Stimulated activated CD4-positive, alpha-beta T cell treated with anti-CD3 and anti-CD28 coated beads, Interleukin-1b, Interleukin-23, amount 100 ng/mL, for 1 hour (primary cell): ENCODE measurements around the gene CDHR4.
"Not testable (repeated sequence)": the region's sequence is repeated elsewhere in the genome, so short reads cannot be mapped to it uniquely, and the experiment has no call there.

Source experiments
- DNase-seq, 2 donors: peaks; one replicate each; pipeline ENCODE4 v3.0.0-alpha.2; 2020; ENCODE audit warnings: low read depth in 2 of 2

The CDHR4 gene

GRCh38 chr3:49781415-49782199 lies 18.1 kb downstream of the CDHR4 start:
- DNase-seq = no peak

GRCh38 chr3:49780975-49781365 lies 18.7 kb downstream of the CDHR4 start:
- not testable (repeated sequence) for DNase-seq

GRCh38 chr3:49780080-49780974 lies 19.3 kb downstream of the CDHR4 start:
- DNase-seq = no peak

- DNase-seq = no peak
Observed at GRCh38 chr3:49779358-49780079, 20.2 kb downstream of the CDHR4 start.

GRCh38 chr3:49776101-49776500 lies 23.6 kb downstream of the CDHR4 start:
- not testable (repeated sequence) for DNase-seq

- DNase-seq = no peak
Observed at GRCh38 chr3:49775538-49775937, 24.1 kb downstream of the CDHR4 start.

GRCh38 chr3:49772703-49773102 lies 27.0 kb downstream of the CDHR4 start:
- no peak for DNase-seq

- no peak for DNase-seq
Observed at GRCh38 chr3:49771340-49771938, 28.2 kb downstream of the CDHR4 start.

- no peak for DNase-seq
Observed at GRCh38 chr3:49769926-49770325, 29.7 kb downstream of the CDHR4 start.

GRCh38 chr3:49769286-49769915 lies 30.3 kb downstream of the CDHR4 start:
- DNase-seq = no peak

- DNase-seq = no peak
Observed at GRCh38 chr3:49763981-49764380, 35.7 kb downstream of the CDHR4 start.

- DNase-seq = no peak
Observed at GRCh38 chr3:49761661-49762060, 38.0 kb downstream of the CDHR4 start.

GRCh38 chr3:49759226-49759625 lies 40.4 kb downstream of the CDHR4 start:
- DNase-seq = no peak

GRCh38 chr3:49757197-49757596 lies 42.5 kb downstream of the CDHR4 start:
- DNase-seq = no peak

- DNase-seq = no peak
Observed at GRCh38 chr3:49756036-49756435, 43.6 kb downstream of the CDHR4 start.

GRCh38 chr3:49754536-49754935 lies 45.1 kb downstream of the CDHR4 start:
- DNase-seq = no peak

- DNase-seq = no peak
Observed at GRCh38 chr3:49751501-49751900, 48.2 kb downstream of the CDHR4 start.

GRCh38 chr3:49750056-49750455 lies 49.6 kb downstream of the CDHR4 start:
- no peak for DNase-seq

GRCh38 chr3:49748874-49749273 lies 50.8 kb downstream of the CDHR4 start:
- not testable (repeated sequence) for DNase-seq

- no peak for DNase-seq
Observed at GRCh38 chr3:49747792-49748480, 51.7 kb downstream of the CDHR4 start.

GRCh38 chr3:49745986-49746385 lies 53.7 kb downstream of the CDHR4 start:
- DNase-seq = no peak
